ENCODE measurements around the gene IKBKE. TPM values are rescaled to one million over a fixed set of nuclear protein-coding genes. Genes with fewer than 3 reads are reported as not detected.

The IKBKE gene
- total and polyA plus RNA-seq, 10 of the 15 experiments (the other 5 are each of a cell fraction or from before 2014, with no cell fraction given) = 12.8 to 35.1 (median 23.1) TPM

DNA sequence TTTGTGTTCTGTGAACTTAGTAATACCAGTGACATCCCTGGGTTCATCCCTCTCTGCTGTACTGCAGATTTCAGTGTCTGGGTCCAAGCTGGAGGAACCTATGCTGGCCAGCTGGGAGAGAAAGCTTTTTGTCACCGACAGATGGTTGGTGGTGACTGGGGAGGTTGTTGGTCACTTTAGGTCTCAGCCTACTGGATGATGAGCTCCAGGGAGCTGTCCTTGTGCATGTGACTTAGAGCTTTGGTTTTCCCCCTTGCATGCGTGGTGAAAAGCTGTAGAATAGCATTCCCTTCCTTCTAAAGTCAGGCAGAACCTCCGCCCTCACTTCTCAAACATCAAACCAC, 22.9 kb upstream of the IKBKE start:
- no peak overlapping the region for H3K9ac ChIP-seq (ENCODE audit: control insufficient read depth, insufficient read depth, low read length)
- H3K4me2 ChIP-seq (ENCODE audit: control insufficient read depth, insufficient read depth) = no peak overlapping the region
- no peak for ATAC-seq
- FAIRE-seq = no peak
- DNase-seq (ENCODE audit: low read depth, low spot score) = no peak
- 50% methylated on average over 2 of the region's 3 CpGs for WGBS (ENCODE audit: insufficient coverage, insufficient replicate concordance, low lambda C conversion rate, missing lambda C conversion rate)
- H3K27me3 ChIP-seq (replicated peaks in 1 of 2; ENCODE audit: control insufficient read depth in 2 of 2, insufficient read depth in 2 of 2, low read length in 1 of 2) = no peaks in the 10 kb centered on the region
- ChIA-PET CTCF (interaction anchor here (1.3 kb wide), 1 partner anchor 15 kb away, joined by 3 read pairs; no protein-coding TSS in a partner anchor), RAD21 (ENCODE audit: unreplicated experiment) (interaction anchor here (0.6 to 0.8 kb wide), 2 partner anchors 10 to 38 kb away, joined by 3 to 4 read pairs; no protein-coding TSS in a partner anchor), POLR2A (interaction anchor here (0.6 kb wide), 1 partner anchor 23 kb away, joined by 10 read pairs; the partner anchor contains the start of gene IKBKE), SMC1A (ENCODE audit: uncharacterized antibody, unreplicated experiment) (interaction anchor here (1.0 kb wide), 1 partner anchor 93 kb away, joined by 3 read pairs; no protein-coding TSS in a partner anchor)
- no peak overlapping the region for H3K4me3 ChIP-seq
- no peaks in the 10 kb centered on the region for H3K79me2 ChIP-seq (ENCODE audit: control insufficient read depth, insufficient read depth, low read length)
- no TSS peak for BruUV-seq (replicated peaks)
- in situ Hi-C loops (cut with MboI) = no loop called here
- TF ChIP-seq ASH2L (IDR thresholded peaks at IDR 0.05; ENCODE audit: borderline replicate concordance, low read depth) = no peak
- TF ChIP-seq, protein P1, sequence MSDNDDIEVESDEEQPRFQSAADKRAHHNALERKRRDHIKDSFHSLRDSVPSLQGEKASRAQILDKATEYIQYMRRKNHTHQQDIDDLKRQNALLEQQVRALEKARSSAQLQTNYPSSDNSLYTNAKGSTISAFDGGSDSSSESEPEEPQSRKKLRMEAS (IDR thresholded peaks at IDR 0.05; ENCODE audit: low read depth, low read length) = no peak
- TF ChIP-seq SREBF1 (IDR thresholded peaks at IDR 0.05; ENCODE audit: low read length) = no peak
- no peak for TF ChIP-seq TCF7 (IDR thresholded peaks at IDR 0.05; ENCODE audit: borderline replicate concordance)
- TF ChIP-seq, protein P2, sequence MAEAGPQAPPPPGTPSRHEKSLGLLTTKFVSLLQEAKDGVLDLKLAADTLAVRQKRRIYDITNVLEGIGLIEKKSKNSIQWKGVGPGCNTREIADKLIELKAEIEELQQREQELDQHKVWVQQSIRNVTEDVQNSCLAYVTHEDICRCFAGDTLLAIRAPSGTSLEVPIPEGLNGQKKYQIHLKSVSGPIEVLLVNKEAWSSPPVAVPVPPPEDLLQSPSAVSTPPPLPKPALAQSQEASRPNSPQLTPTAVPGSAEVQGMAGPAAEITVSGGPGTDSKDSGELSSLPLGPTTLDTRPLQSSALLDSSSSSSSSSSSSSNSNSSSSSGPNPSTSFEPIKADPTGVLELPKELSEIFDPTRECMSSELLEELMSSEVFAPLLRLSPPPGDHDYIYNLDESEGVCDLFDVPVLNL (IDR thresholded peaks at IDR 0.05; ENCODE audit: low read depth, low read length) = no peak
- no peak for TF ChIP-seq NBN (IDR thresholded peaks at IDR 0.05)
- no peak for TF ChIP-seq POLR2AphosphoS5 (IDR thresholded peaks at IDR 0.05; ENCODE audit: low read length)
- no peaks in the 10 kb centered on the region for H3K9me3 ChIP-seq (replicated peaks; ENCODE audit: control insufficient read depth, insufficient read depth, low read length)
- no peaks in the 10 kb centered on the region for H4K20me1 ChIP-seq (ENCODE audit: control insufficient read depth, insufficient read depth)
- H2AFZ ChIP-seq (ENCODE audit: control insufficient read depth, low read depth, low read length) = no peak overlapping the region
- no peaks in the 10 kb centered on the region for H3K4me1 ChIP-seq (ENCODE audit: control insufficient read depth, insufficient read depth, low read length)
- H3K36me3 ChIP-seq (ENCODE audit: control insufficient read depth in 2 of 2, insufficient read depth in 2 of 2, low read length in 1 of 2) = peaks cover 0 to 2% of the 10 kb centered on the region in 2 experiments; a peak in 1 of 4 replicates
- H3K27ac ChIP-seq (ENCODE audit: control insufficient read depth, insufficient read depth) = no peak overlapping the region
- intact Hi-C loops (cut with micrococcal nuclease; ENCODE audit: unreplicated experiment) = no loop called here

Measured in GM12878 (cell line).